Fibroblast of gingiva (primary cell): ENCODE results near the gene LRMDA.

Experiments
- DNase-seq: peaks from one replicate; pipeline ENCODE4 v3.0.0-alpha.2; 2011; ENCODE audit warnings: low read depth

LRMDA gene

DNA sequence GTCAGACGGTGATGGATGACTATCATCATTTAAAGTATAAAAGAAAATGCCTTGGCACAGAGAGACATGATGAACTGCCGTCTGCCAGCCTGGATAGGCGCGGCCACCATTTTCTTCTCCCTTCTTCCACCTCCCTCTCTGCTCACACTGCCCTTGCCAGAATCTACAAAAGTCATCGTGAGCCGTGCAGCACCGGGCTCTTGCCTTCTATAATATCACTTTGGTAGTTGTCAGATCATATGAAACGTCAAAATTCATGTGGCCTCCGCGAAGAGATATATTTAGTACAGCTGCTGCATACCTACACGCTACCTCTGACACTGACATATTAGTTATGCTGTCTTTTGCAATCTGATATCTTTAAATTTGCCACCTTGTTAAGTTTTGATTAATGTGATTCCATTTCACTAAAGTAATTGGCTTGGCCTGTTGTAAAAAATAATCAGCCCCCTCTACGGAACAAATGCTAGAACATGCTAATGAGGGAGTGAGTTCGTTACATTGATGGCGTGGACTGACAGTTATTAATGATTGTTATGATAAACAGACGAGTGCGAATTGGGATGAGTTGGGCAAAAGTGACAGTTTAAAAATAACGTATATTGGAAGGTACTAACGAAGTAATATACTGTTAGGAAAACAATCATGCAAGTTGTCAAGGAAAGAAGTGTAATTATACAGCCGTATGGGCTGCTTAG is 214.9 kb downstream of the LRMDA start:
- no peak for DNase-seq

DNA sequence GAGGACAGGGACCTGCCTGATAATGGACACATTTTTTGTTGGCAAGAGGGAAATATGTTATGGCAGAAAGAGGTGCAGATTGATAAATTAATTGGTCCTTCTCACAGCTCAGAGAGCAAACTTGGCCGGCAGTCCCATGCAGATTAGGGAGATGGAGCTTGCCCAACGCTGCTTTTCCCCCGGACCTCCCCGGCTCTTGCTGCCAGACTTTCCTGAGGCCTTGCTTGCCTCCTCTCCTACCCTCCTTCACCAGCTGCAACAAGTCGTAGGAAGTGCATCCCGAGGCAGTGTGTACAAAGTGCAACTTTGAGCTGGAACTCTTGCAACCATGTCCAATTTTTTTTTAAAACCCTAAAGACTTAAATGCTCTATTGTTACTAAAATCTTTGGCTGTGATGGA is 215.5 kb downstream of the LRMDA start:
- no peak for DNase-seq

DNA sequence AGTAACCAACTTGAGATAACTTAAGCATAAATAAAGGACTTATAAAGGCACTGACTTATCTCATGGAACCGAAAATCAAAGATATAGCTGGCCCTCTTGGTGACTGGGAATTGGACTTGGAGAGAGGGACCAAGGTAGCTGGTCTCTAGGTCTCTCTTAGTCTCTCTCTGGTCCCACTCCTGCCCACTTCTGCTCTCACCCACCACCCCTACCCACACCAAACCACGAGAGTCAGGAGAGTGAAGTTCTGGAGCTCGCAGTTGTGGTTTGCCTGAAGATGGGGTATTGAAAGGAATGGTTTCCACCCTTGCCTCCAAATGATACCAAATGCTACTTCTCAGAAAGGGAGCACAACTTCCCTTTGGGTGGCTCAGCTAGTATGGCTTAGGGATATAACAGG is 216.3 kb downstream of the LRMDA start:
- DNase-seq, result no peak

DNA sequence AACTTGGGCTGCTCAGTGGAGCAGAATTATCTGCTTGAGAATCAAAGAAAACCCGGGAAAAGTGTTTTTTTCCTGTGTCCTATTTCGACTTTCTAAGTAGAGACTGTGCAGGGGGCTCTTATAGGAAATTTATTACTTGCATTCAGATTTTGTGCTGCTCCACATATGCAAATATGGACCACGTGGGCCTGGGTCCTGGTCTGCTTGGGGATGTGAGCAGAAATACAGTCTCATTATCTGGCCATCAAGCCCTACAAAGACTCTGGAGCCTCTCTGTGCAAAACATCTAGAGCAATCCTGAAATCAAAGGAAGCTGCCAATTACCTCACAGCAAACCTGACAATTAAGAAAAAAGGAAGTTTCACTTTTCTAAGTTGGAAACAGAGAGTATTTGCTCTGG is 216.9 kb downstream of the LRMDA start:
- no peak for DNase-seq

DNA sequence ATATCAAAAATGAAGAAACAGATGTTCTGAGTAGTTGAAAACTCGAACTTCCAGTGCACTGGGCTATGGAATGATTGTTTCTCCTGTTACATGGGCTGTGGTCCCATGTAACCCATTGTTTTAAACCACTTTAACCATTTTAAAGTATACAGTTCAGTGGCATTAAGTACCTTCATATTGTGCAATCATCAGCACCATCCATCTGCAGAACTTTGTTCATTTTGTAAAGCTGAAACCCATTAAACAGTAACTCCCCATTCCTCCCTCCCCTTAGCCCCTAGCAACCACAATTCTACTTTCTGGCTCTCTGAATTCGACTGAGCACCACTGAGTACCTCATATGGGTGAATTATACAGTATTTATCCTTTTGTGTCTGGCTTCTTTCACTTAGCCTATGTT is 217.4 kb downstream of the LRMDA start:
- DNase-seq, result no peak

DNA sequence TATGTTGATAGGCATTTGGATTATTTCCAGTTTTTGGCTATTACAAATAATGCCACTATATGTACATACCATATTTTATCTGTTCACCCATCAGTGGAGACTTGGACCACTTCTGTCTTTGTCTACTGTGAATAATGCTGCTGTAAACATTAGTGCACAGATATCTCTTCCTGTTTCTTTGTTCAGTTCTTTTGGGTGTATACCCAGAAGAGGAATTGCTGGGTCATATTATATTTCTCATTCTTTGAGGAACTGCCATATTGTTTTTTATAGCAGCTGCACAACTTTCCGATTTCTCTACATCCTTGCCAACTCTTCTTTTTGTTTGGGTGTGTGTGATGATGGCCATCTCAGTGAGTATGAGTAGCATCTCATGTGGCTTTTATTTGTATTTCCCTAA is 218.0 kb downstream of the LRMDA start:
- DNase-seq, result no peak

DNA sequence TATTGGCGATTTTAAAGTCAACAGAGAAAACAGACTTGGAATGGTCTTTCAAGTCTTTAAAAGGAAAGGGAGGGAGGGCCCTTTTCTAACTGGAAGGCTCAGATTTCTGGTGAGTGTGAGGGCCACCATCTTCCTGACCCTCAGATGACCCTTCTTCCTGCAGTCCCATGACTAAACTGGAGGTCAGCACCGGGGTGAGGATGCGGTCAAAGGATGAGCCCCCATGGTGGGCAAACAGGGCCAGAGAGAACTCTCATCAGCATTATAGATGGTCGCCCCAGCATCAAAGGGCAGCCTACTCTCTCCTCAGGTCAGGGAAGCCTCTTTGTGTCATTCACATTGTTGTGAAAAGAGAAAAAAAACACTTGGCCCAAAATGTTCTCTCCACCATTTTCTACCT is 219.2 kb downstream of the LRMDA start:
- no peak for DNase-seq

DNA sequence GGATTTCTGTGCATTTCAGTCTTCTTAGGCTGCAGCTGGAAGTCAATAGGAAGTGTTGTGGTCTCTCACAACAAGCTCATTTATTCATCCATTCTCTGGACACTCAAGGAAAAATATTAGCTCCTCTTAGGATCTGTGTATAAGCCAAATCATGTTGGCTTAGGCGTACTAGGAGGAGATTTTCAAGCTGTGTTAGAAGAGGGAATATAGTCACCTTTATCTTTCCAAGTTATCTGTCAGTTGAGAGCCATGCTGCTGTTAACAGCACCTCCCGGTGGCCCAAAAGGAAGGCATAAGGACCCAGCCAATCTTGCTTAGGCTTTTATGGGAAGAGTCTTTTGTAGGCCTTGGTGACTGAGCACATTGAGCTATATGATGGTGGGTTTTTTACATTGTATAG is 220.0 kb downstream of the LRMDA start:
- no peak for DNase-seq

DNA sequence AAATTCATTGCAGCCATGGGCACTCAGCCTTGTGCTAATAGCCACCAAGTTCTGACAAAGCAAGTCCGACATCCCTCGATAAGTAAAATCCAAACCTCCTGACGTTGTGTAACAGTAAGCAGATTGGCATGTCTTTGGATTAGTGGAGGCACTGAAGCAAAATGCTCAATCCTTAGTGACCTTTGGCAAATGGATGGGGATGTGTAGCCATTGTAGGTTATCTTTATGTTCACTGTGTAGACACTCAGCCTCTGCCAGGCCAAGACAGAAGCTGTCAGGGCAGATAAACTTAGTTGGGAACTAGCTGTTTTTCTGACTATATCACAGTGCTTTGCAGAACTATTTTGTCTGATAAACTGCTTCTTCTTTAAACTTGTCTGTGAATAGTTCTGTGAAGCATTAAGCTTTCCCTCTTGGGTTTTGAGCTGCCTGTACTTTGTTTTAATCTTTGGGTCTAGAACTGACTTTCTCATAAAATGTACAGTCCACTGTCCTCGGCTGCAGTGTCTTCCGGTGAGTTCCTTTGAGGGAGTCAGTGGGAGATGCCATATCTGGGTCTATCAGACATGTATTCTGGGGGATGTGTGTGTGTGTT is 220.8 kb downstream of the LRMDA start:
- no peak for DNase-seq

DNA sequence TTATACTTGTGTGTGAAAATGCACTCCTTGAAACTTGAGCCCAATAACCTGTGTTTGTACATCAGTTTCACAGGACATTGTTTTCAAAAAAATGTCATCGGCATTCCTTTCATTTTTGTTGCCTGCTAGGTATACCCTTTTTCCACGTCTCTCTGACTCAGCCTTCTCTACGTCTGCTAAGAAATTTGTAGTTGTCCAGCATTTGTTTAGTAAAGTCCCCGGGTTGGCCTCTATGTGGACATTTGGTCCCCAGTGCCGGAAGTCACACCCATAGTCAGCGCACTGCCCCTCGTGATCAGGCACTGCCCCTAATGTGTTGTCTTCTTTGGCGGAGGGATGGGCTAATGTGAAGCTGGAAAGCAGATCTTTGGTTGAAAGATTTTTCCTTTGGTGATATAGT is 222.3 kb downstream of the LRMDA start:
- DNase-seq, result no peak

DNA sequence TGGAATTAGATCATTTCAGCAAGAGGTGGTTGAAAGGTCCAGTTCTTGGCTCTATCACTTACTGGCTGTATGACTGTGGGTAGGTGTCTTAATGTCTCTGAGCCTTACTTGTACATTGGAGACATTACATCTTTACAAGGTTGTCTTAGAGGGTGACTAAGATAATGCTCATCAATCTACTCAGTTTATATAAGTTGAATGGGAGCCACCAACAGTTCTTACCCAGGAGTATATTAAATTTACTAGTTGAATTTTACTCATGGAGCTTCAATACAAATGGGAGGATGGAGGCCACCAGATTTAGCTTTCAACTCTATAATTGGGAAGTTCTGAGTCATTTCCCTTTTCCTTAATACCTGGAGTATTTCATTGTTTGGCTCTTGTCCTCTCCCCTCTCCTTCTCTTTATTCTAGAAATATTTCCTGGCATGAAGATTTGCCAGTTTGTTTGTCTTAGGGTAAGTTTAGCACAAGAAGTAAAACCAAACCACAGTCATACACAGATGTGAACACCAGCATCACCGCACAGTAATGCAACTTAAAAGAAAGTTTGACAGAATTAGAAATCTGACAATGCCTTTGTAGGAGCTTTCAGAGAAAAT is 222.8 kb downstream of the LRMDA start:
- DNase-seq, result peak; percentile 46

DNA sequence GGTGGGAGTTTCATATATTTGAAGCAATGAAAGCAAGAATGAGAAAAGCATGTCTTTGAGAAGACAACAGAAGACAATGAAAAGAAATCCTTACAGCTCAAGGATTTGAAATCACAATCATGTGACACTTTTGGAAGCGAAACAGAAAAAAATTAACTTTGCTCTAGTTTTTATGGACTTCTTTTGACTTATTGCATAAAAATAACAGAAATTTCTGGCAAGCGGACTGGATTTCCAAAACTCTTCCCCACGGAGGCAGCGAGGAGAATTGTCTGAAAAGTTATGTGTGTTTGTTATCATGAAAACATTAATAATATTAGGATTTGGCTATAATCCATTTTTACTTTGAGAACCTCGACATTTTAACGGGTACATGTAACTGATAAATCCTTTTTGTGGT is 223.3 kb downstream of the LRMDA start:
- peak; percentile 39 for DNase-seq

DNA sequence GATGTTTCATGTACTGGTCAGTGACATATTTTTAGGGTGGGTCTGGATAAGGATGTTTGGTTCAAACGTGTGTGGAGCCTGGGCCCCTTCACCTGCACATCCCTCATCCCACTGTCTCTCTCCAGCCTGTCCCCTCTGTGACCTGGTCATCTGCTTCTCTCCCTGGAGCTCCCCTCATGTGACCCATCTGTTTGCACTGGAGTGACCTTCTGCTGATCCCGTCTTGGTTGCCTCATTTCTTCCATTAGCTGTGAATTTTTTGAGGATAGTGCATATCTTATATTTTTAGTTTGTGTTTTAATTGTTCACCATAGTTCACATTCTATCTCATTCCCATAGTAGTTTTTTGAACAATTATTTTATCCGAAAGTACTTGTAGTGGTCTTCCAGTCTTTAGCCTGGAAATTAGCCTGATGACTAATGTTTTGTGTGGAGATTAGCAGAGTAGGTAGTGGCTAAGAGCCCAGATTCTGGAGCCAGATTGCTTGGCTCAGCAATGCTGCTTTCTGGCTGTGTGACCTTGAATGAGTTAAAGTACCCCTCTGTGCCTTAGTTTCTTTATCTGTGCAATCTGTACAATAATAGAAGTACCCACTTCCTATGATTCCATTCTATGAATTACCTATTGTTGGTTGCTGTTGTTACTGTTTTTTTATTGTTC is 224.5 kb downstream of the LRMDA start:
- peak; percentile 32 for DNase-seq

DNA sequence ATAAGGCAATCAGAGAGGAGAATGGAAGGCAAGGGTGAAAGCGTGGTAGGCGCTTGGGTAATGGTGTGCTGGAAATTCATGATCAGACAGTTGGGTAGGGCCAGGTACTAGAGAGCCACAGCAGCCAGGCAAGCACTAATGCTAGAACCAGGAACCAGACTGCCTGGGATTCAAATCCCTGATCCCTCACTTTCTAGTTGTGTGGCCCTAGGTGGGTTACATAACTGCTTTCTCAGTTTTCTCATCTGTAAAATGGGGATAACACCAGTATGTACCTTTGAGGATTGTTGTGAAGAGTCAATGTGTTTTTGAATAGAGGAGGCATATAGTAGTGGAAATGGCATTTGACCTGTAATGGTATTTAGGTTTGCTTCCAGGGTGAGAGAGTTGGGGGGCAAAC is 225.9 kb downstream of the LRMDA start:
- DNase-seq, result no peak

DNA sequence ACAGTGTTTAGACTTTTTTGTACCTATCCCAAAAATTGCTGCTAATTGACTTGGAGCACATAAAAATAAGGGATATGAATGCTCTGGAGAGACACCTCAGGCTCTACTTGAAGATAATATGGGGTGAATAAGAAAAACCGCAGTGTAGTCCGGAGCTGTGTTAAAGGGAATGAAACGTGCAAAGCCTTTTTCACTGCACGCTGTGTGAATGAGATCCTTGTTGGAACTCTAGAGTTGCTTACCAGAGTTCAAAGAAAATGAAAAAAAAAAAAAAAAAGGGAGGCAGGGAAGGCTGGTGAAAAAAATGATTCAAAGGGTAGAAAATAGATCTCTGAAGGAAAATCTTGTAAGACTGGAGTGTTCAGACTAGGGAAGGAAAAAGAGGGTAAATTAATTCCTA is 226.6 kb downstream of the LRMDA start:
- DNase-seq, result no peak

DNA sequence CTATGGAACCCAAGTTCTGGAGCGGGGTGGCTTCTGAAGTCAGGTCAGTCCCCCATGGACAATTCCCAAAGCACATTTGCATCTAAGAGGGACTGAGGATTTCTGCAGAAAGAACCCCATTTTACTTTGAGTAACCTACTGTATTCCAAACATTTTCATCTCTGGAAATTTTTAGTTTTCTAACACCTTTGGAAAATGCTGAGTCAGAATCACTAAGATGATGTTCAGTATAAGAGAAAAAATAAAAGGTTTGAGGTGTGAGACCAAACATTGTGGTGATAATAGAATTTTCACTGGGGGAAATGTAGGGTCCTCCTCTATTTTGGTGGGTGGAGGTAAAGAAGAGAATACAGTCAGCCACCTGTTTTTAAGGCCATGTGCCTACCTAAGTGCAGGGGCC is 227.1 kb downstream of the LRMDA start:
- DNase-seq, result no peak

DNA sequence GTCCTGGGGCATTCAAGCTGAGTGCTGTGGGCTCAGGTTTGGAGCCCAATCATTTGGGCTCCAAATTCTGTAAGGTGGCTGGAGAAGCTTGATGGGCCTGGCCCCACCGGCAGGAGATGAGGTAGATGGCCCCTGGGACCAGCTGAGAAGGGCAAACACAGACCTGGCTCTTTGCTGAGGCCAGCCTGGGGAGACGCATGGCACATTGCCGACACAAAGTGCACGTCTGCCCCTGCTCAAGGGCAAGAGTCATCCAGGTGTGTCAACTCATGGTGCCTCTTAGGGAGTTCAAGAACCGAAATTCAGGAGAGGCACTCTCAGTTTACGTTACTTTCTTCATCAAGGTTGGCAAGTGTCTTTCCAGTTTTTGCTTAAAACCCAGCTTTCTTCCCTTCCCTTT is 227.5 kb downstream of the LRMDA start:
- DNase-seq, result no peak

DNA sequence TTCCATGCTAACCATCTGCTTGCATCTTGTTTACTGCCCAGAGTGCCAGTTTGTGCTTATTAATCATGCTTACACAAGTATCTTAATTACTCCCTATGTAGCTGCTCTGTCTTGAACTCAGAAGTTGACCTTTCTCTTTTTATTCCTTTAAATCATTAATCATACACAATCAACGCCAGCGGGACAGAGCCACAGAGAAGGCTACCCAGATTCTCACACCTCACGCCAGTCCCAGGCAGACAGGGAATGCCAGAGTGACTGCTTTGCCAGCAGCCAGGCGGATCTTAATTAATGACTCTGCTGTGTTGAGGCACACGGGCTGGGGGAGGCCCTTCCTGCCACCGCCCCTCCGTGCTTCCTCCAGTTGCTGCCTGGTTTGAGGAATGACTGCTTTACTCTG is 229.4 kb downstream of the LRMDA start:
- DNase-seq, result no peak

DNA sequence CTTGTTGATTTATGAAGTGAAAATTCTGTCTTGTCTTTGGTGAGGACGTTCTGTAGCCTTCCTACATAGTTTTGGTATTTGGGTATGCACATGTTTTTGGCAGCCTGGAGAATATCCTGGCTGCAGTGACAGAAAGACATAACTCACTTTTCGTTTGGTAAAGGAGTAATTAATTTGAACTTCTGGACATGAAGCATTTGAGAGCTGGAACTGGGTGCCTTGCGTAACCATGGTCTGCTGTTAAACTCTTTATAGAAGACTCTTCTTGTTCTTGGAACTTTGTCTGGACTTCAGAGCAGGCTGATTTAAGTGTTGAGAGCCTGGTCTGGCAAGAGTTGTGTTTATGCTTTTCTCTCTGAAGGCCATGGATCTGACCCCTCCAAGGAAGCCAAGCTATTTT is 231.3 kb downstream of the LRMDA start:
- DNase-seq, result peak; percentile 72

DNA sequence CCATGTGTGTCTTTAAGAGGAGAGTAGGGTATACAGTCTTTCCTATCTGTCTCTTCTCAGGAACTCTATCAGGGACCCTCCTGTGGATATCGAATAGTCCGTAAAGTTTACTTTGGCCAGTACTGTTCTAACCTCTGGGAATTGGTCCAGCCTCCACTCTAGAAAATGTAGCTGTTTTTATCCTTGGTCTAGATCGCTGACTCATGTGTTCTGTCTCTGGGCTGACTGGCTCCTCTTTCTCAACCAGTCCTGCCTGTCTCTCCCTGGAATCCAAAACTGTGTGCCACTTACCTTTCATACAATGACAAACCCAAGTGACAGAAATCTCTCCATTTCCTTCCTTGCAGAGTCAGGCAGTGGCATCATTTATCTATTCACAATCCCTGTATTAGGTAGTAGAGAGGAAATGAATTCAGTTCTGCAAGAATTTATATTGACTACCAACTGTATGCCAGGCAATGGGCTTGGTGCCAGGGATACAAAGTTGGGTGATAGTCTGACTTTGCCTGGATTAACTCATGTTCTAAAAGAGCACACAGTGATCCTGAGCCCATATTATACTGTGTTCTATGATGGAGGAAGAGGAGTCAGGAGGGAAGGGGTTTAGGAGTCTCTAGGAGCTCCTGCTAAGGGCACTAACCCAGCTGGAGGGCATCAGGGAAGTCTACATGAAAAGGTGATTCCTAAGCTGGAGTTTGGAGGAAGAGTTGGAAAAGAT is 232.7 kb downstream of the LRMDA start:
- DNase-seq, result peak; percentile 26

DNA sequence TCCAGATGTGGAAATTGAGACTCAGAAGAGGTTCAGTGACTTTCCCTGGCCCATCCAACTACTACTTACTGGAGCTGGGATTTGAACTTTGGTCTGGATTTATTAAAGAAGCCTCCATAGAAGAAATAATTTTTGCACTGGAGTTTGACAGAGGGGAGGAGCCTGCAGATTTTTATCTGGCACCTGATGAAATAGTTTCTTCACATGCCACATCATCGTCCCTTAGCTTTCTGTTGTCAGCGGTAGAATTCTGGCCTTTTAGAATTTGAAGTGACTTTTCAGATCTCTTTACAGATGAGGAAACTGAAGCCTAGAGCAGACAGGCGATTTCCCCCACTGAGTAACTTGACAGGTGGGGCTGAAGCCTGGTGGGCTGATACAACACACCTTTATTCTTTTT is 233.5 kb downstream of the LRMDA start:
- DNase-seq, result no peak

DNA sequence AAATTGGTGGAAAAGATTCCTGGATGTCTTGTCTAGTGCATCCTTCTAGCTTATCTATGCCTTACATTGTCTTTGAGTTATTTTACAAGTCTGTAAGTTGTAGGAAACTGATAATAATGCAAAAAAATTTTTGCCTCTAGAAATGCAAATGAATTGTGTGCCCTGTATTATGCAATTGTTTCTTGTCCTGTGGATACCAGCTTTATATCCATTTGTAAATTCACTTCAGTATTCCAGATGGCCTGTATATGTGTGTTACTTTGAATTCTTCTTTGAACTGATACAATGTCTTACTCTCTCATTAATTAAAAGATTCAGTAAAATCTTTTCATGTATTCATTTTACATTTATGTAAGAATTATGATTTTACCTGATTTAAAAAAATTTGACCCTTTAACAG is 234.3 kb downstream of the LRMDA start:
- DNase-seq, result no peak
